ENCODE results near the gene HCAR3. TPM values are rescaled to one million over a fixed set of nuclear protein-coding genes. Genes with fewer than 3 reads are reported as not detected.
"Not testable (repeated sequence)": the region's sequence is repeated elsewhere in the genome, so short reads cannot be mapped to it uniquely, and the experiment has no call there.

HCAR3 gene
- total RNA-seq, 1 donor from 2014 or later, result 0.16 TPM

GRCh38 chr12:122721057-122721545 is 4.5 kb upstream of the HCAR3 start:
- DNase-seq, result no peak

GRCh38 chr12:122715211-122715610 is 1.4 kb downstream of the HCAR3 start:
- DNase-seq, result not testable (repeated sequence)

GRCh38 chr12:122713491-122714188 is 3.0 kb downstream of the HCAR3 start:
- not testable (repeated sequence) for DNase-seq

- DNase-seq, result not testable (repeated sequence)
Observed at GRCh38 chr12:122711266-122711665, 5.3 kb downstream of the HCAR3 start.

- not testable (repeated sequence) for DNase-seq
Observed at GRCh38 chr12:122710341-122710740, 6.3 kb downstream of the HCAR3 start.

GRCh38 chr12:122709287-122709686 is 7.3 kb downstream of the HCAR3 start:
- not testable (repeated sequence) for DNase-seq

GRCh38 chr12:122703841-122704240 is 12.8 kb downstream of the HCAR3 start:
- not testable (repeated sequence) for DNase-seq

GRCh38 chr12:122702890-122703611 is 13.6 kb downstream of the HCAR3 start, which contains the start of gene HCAR2:
TSS of gene HCAR2 (minus strand) at chr12:122703357. CDS start at chr12:122703283, 74 bp downstream.
- not testable (repeated sequence) for DNase-seq

- not testable (repeated sequence) for DNase-seq
Observed at GRCh38 chr12:122701481-122701880, 15.1 kb downstream of the HCAR3 start.

- DNase-seq, result not testable (repeated sequence)
Observed at GRCh38 chr12:122700038-122700710, 16.4 kb downstream of the HCAR3 start.

GRCh38 chr12:122696922-122697321 is 19.7 kb downstream of the HCAR3 start:
- not testable (repeated sequence) for DNase-seq

- no peak for DNase-seq
Observed at GRCh38 chr12:122691566-122691965, 25.0 kb downstream of the HCAR3 start.

GRCh38 chr12:122688291-122688690 is 28.3 kb downstream of the HCAR3 start:
- no peak for DNase-seq

GRCh38 chr12:122687086-122687485 is 29.5 kb downstream of the HCAR3 start:
- no peak for DNase-seq

- no peak for DNase-seq
Observed at GRCh38 chr12:122686538-122686937, 30.1 kb downstream of the HCAR3 start.

- DNase-seq, result no peak
Observed at GRCh38 chr12:122684297-122684813, 32.3 kb downstream of the HCAR3 start.

GRCh38 chr12:122681814-122682213 is 34.8 kb downstream of the HCAR3 start:
- DNase-seq, result no peak

- DNase-seq, result not testable (repeated sequence)
Observed at GRCh38 chr12:122680989-122681388, 35.6 kb downstream of the HCAR3 start.

GRCh38 chr12:122676781-122677180 is 39.8 kb downstream of the HCAR3 start:
- not testable (repeated sequence) for DNase-seq

GRCh38 chr12:122676015-122676414 is 40.6 kb downstream of the HCAR3 start:
- not testable (repeated sequence) for DNase-seq

GRCh38 chr12:122672515-122672914 is 44.1 kb downstream of the HCAR3 start:
- no peak for DNase-seq

GRCh38 chr12:122669397-122670070 is 47.1 kb downstream of the HCAR3 start:
- DNase-seq, result no peak

Data from occipital lobe (tissue), 2 donors.